Fibroblast of villous mesenchyme (primary cell): Measurements from ENCODE around the gene SMARCA2. TPM values are rescaled to one million over a fixed set of nuclear protein-coding genes. Genes with fewer than 3 reads are reported as not detected.

ENCODE experiments used
- DNase-seq: peaks from one replicate; pipeline ENCODE4 v3.0.0-alpha.2; 2010; ENCODE audit warnings: low read depth
- H3K4me3 ChIP-seq: 2 replicates; pipeline ENCODE4 v1.5.1; 2011; ENCODE audit warnings: low read depth, mild to moderate bottlenecking, low read length
- CTCF ChIP-seq: IDR thresholded peaks from 2 replicates; pipeline ENCODE4 v1.5.1; 2012; ENCODE audit warnings: low read depth, mild to moderate bottlenecking, low read length; ENCODE audit not compliant: insufficient read depth
- small RNA-seq: library from RNA; depleted of rRNA; stranded (forward); fragments of <200 nt; gene quantifications from one replicate; pipeline ENCODE3, GENCODE V24; 2012
- total RNA-seq: library from RNA; depleted of rRNA; stranded (reverse); fragments of >200 nt; gene quantifications from 2 replicates; pipeline ENCODE4 v1.2.3, GENCODE V29; 2012

Gene SMARCA2
- total RNA-seq, 1 donor: 51.4 TPM

- TF ChIP-seq CTCF: no peak
- H3K4me3 ChIP-seq: peak overlapping the region; percentile 63
- peak; percentile 95 for DNase-seq
These were observed 226.9 kb downstream of the SMARCA2 start for GRCh38 chr9:2241836-2242741.

- no peak for TF ChIP-seq CTCF
- DNase-seq: no peak
- H3K4me3 ChIP-seq: peak overlapping the region; percentile 63
These were observed 227.7 kb downstream of the SMARCA2 start for GRCh38 chr9:2242831-2243330.

Small RNAs within 50 kb of the gene (small RNA-seq; reads per million reads assigned to genes)
- gene RN7SL592P (not detected), gene RNU2-25P (3.0 reads per million, percentile 68 among the genes with 10 or more reads in this experiment)
